ENCODE measurements around the gene MRPL50.
"Not testable (repeated sequence)": the region's sequence is repeated elsewhere in the genome, so short reads cannot be mapped to it uniquely, and the experiment has no call there.

Gene MRPL50

DNA sequence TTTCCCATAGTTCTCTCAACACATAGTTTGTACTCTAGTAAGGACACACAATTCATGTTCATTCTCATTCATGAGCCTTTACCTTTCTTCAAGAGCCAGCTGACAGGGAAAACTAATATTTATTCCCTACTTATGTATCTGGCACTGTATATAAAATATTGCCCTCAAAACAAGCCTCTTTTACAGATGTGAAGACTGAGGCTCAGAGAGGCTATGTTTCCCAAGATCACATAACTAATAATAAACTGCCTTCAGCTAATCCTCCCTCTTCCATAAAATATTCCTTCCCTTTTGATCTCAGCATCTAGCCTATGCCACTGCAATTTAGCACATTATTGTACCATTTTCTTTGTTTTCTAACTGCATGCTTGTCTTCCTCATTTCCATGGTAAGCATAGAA, 19.0 kb upstream of the MRPL50 start:
- DNase-seq: no peak

DNA sequence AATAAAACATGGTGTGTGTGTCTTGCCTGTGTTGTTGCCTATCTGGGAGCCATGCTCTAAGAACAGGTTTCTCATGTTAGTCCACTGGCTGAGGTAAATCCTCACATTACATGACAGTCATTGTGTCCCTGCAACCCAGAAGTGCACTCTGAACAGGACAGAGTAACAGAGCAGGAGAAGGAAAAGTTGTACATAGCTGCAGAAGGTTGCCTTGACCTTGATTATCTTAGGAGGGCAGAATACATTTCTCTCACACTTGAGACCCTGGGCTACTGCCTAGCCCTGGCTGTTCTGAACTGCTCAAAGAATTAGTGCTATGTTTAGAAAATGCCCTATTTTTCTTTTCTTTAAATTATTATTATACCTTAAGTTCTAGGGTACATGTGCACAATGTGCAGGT, 17.2 kb upstream of the MRPL50 start:
- DNase-seq: no peak

DNA sequence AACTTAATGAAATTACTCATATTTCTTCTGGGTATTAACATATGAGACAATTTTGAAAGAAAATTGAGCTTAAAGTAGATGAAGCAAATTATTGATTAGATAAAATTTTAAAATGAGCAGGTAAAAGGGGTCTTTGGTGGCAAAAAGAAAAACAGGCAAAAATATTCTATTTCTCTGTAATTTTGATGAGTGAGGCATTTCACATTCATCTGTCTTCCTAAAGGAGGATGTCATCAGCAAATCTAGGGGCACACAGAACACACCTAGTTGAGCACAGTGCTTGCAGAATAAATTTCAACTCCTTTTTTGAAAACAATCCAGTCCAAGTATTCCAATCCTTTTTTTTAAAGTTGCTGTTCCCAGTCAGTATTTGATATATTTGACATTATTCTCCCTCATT, 16.4 kb upstream of the MRPL50 start:
- no peak for DNase-seq

DNA sequence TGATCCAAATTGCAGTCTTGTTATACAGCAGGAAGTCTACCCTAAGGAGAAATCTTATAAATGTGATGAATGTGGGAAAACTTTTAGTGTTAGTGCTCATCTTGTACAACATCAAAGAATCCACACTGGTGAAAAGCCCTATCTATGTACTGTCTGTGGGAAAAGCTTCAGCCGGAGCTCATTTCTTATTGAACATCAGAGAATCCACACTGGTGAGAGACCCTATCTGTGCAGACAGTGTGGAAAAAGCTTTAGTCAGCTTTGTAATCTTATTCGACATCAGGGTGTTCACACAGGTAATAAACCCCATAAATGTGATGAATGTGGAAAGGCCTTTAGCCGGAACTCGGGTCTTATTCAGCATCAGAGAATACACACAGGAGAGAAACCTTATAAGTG, 10.7 kb upstream of the MRPL50 start:
- DNase-seq: peak; percentile 15

DNA sequence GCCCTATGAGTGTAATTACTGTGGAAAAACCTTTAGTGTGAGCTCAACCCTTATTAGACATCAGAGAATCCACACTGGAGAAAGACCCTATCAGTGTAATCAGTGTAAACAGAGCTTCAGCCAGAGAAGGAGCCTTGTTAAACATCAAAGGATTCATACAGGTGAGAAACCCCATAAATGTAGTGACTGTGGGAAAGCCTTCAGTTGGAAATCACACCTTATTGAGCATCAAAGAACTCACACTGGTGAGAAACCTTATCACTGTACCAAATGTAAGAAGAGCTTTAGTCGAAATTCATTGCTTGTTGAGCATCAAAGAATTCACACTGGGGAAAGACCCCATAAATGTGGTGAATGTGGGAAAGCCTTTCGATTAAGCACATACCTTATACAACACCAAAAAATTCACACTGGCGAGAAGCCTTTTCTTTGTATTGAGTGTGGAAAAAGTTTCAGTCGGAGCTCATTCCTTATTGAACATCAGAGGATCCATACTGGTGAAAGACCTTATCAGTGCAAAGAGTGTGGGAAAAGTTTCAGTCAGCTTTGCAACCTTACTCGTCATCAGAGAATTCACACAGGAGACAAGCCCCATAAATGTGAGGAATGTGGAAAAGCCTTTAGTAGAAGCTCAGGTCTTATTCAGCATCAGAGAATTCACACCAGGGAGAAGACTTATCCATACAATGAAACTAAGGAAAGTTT, 10.1 kb upstream of the MRPL50 start:
- DNase-seq: no peak

DNA sequence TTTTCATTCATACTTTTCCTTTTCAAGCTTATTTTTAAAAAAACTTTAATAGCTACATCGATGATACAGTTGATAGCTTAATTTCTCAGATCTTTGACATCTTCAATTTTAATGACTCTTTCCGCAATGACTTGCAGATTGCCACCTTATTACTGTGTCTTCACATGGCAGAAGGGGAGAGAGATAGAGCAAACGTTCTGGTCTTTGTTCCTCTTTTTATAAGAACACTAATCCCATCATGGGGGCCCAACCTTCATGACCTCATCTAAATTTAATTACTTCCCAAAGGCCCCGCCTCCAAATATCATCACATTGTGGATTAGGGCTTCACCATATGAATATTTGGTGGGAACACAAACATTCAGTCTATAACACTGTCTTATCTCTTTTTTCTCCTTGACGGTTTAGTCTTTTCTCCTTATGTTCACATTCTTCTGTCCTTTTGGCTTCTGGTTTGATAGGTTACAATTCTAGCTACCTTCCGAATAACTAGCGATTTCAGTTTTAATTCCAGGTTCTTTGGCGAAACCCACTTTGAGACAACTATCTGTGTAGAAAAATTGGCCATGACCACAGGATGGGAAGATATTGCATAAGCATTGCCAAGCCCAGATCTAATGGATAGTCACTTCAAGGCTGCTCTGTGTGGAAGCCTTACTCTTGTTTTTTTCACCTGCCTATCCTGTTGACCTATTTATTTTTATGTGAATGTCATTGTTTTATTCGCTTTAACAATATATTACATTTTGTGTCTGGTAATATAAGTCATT, 5.3 kb upstream of the MRPL50 start:
- DNase-seq: no peak

DNA sequence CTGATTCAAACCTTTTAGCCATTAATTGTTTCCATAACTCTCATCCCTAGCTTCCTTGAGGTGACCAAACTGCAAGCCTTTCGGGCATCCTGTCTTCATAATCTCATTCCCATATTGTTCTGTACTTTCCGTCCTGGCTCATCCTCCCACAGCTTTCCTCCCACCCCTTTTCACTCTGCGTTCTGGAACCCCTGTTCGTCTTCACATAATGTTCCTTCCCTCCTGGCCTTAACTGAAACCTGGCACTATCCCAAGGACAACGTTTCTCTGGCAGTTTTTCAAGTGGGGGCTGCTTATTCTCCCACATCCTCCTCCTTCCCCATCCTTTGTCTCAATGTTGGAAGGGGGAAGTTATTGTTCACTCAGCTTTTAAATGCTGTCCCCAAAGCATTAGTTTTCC, 1.7 kb upstream of the MRPL50 start:
- no peak for DNase-seq

DNA sequence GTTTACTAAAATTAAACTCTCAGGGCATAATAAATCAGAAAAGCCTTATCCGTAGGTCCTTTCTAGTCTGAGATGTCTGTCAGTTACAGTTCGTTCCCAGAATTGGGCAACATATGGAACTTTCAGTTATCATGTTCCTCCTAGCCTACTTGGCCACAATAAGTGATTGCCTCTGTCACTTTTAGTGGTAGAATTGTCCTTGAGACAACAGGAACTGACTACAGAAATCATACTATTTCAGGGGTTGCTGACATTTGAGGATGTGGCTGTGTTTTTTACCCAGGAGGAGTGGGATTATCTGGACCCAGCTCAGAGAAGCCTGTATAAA, 1.2 kb upstream of the MRPL50 start:
- no peak for DNase-seq

DNA sequence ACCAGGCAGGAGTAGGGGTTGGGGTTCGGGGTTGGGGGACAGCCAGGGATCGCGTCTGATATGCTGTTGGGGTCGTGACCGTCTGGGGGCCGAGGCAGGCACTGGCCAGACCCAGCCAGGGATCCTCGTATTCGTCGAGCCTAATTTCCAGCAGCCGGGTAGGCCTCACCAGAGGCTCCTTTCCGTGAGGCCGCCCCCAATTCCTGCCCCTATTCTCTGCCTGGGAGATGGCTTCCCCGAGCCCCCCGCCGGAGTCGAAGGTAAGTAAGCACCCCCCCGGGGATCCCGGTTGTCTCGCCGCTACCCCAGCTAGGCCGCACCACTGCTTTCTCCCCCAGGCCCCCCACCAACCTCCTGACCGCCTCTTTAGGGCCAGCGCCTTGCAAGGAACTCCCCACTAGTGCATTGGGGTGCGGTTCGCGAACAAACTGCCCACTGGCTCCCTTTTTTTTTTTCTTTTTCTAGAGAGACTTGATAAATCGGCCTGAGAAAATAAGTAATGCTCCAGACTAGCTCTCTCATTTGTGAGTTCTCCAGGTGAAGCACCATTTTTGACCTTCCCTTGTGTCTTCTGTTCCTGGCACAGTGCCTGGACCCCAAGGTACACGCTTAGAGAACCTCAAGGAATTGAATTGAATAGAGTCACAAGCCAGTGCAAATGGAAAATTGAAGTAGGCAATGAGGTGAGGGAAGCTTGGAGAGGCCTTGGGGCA, 668 bp upstream of the MRPL50 start:
- DNase-seq: peak; percentile 22

DNA sequence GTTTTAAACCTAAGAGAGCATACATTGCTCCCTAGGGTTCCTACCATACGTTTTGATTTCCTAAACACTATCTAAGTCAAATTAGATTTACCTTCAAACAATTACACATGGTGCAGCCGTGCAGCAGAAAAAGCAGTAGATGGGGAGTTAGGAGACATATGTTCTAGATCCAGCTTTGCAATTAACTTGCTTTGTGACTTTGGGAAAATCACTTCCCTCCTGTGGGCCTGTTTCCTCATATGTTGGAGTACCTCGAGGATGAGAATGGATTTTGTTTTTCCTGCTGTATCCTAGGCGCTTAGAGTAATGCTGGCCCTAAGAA, 711 bp downstream of the MRPL50 start:
- peak; percentile 45 for DNase-seq

DNA sequence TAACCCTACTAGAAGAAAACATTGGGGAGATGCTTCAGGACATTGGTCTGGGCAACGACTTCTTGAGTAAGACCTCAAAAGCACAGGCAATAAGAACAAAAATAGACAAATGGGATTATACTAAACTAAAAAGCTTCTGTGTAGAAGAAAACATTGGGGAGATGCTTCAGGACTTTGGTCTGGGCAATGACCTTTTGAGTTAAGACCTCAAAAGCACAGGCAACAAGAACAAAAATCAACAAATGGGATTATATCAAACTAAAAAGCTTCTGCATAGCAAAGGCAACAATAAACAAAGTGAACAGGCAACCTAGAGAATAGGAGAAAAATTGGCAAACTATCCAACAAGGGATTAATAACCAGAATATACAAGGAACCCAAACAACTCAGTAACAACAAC, 3.7 kb downstream of the MRPL50 start:
- no peak for DNase-seq

DNA sequence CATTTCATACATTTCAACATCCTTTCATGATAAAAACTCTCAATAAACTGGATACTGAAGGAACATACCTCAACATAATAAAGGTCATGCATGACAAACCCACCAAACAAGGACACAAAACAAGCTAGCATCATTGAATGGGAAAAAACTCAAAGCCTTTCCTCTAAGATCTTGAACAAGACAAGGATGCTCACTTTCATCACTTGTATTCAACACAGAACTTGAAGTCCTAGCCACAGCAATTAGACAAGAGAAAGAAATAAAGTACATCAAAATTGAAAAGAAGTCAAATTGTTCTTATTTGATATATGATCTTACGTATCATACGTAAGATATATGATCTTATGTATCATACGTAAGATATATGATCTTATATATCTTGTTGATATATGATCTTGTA, 5.3 kb downstream of the MRPL50 start:
- no peak for DNase-seq

DNA sequence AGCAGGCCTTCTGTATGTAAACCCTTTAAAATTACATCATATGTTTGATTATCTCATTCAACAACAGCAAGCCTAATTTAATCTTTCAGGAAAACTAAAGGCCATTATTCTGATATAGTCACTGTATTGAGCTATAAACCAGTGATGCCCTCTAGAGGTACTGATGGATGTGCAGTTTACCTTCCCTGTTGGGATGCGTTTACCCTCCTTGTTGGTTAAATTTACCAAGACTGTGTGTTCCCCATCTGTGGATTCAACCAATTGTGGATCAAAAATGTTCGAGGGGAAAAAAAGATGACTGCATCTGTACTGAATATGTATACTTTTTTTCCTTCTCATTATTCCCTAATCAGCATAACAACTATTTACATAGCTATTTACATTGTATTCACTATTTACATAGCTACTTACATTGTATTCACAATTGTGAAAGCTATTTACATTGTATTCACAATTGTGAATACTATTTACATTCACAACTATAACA, 9.9 kb downstream of the MRPL50 start:
- peak; percentile 23 for DNase-seq

DNA sequence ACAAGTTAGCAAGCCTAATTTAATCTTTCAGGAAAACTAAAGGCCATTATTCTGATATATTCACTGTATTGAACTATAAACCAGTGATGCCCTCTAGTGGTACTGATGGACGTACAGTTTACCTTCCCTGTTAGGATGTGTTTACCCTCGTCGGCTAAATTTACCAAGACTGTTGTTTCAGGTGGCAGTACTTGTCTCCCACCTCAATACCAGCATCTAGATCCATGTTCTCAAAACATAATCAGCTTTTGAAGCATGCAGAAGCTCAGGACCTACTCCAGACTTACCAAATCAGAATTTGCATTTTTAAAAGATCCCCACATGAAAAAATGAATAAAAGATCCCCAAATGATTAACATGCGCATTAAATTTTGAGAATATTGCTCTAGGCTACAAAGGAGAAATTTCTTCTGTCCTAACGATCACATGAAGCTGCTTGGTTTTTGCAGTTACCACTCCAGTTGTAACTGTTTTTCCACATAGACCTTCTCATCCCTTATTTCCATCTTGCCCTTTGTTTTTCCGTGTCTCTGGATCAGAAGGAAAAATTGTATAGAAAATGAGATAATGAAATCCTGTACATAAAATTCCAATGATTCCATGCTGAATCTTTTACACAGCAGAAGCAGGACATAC, 10.4 kb downstream of the MRPL50 start:
- peak; percentile 75 for DNase-seq

DNA sequence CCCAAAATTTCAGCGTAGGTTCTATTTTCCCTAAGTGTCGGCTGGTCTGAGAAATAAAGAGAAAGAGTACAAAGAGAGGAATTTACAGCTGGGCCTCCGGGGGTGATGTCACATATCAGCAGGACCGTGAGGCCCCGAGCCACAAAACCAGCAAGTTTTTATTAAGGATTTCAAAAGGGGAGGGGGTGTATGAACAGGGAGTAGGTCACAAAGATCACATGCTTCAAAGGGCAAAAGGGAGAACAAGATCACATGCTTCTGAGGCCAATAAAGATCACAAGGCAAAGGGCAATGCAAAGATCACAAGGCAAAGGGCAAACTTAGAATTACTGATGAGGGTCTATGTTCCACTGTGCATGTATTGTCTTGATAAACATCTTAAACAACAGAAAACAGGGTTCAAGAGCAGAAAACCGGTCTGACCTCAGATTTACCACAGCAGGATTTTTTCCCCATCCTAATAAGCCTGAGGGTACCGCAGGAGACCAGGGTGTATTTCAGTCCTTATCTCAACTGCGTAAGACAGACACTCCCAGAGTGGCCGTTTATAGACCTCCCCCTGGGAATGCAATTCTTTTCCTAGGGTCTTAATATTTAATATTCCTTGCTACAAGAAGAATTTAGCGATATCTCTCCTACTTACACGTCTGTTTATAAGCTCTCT, 13.4 kb downstream of the MRPL50 start, which contains the start of gene BAAT:
TSS of gene BAAT (minus strand) at position 134 of the 664 bp plus-strand sequence. CDS start 13,602 bp downstream, outside the sequence.
- not testable (repeated sequence) for DNase-seq

DNA sequence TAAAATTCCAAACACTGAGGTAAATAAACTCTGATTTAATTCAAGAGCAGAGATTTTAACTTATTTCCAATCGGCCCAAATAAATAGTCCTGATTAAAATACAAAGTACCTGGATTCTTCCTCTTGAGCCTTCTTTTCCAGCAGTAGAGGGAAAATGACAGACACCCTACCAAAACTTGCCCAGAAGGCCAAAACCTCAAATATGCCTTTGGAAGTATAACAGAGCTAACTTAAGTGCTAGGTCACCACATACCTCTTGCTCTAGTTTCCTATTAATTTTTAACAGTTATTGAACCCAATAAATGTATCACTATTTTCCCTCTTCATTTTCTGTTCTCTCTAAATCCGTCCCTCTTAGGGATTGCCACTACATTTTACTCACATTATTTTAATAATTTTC, 15.1 kb downstream of the MRPL50 start:
- no peak for DNase-seq

DNA sequence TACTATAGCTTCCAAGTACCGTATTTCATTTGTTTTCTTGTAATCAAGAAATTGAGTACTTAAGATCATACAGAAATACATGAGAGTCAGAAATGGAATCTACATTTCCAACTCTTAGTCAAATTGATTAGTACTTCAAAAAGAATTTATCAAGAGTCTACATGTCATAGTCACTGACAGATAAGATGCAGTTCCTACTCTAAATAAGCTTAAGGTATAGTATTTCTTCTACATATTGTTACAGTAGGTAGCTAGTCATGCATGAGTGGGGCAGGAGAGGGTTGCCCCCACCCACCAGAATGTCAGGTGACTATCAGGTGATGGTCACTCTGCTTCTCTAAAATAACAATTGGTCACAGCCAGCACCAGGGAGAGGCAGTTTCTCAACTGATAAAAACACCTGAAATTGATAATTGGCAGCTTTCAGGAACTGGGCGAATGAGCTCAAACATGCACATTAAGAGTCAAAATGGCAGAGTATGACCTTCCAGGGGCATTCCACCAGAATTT, 16.5 kb downstream of the MRPL50 start:
- DNase-seq: no peak

DNA sequence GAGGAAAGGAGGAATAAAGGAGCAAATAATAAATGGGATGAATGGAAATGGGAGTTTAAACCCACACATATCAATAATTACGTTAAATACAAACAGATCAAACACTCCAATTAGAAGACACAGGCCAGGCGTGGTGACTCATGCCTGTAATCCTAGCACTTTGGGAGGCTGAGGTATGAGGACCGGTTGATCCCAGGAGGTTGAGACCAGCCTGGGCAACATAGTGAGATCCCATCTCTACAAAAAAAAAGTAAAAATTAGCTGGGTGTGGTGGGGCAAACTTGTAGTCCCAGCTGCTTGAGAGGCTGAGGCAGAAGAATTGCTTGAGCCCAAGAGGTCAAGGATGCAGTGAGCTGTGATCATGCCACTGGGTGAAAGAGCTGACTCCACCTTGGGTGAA, 17.3 kb downstream of the MRPL50 start:
- DNase-seq: no peak

DNA sequence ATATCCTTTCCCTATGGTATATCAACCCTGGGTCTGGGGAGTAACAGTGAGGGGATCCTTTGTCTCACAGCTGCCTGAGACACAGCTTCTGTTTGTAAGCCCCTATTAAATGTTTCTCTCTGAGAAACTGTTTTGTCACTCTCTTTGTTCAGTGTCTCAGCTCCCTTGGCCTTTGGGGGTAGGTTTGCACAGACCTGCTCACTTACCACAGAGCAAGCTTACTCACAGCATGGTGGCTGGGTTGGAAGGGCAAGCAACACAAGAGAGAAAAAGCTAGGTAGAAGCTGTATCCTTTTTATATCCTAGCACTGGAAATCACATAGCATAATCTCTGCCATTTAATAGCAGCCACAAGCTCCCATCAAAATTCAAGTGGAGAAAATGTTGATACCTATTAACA, 18.1 kb downstream of the MRPL50 start:
- DNase-seq: no peak

DNA sequence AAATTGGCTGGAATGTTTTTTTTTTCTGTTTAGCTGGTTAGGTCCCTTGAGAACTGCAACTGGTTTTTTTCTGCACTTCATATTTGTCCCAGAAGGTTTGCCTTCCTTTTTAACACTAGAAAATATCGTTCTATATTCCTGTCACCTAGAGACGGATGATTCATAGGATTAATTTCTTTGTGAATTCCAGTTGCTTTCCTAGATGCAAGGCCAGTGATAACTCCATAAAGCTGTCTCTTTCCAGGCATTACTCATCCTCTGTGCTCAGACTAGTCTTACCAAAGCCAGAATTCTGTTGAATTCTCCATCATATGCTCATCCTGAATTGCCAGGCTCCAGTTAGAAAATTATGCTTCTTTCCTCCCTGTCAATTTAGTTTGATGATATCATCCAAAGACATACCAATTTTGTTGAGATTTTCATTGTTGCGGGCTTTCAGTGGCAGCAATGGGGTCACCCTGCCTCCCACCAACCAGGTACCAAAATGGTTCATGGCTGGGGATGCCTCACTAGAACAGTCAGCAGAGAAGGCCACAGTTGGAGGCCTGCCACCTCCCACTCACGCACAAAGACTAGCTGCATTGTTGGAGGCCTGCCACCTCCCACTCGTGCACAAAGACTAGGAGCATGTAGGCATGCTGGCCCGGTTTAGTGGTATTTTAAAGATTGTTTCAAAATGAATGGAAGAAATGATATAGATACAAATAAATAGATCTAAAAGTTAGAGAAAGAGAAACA, 22.1 kb downstream of the MRPL50 start:
- DNase-seq: no peak

DNA sequence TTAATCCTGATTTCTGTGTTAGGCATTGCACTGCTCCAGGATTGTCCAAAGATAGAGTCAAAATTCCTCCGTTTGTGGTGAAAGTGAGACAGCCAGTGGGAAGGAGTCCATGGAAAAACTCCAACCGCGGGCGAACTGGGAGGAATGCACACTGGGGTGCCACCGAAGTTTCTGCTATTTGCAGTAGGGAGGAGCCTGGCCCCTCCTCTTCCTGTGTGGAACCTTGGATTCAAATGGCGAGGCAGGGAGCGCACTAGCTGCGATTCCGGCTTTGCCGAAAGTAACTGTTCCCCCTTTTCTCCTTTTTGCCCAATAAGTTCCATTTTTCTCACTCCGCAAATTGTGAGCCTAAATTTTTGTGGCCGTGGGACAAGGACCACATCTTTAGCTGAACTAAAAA, 22.9 kb downstream of the MRPL50 start:
- no peak for DNase-seq

Data from NCI-H2171 treated with DMSO at 0.1 percent for 48 hours (cell line).